ENCODE data around the gene G6PC3. TPM values are rescaled to one million over a fixed set of nuclear protein-coding genes. Genes with fewer than 3 reads are reported as not detected.

Gene G6PC3
- total and polyA plus RNA-seq, 12 donors, result 51.2 to 254 (median 86.4) TPM

DNA sequence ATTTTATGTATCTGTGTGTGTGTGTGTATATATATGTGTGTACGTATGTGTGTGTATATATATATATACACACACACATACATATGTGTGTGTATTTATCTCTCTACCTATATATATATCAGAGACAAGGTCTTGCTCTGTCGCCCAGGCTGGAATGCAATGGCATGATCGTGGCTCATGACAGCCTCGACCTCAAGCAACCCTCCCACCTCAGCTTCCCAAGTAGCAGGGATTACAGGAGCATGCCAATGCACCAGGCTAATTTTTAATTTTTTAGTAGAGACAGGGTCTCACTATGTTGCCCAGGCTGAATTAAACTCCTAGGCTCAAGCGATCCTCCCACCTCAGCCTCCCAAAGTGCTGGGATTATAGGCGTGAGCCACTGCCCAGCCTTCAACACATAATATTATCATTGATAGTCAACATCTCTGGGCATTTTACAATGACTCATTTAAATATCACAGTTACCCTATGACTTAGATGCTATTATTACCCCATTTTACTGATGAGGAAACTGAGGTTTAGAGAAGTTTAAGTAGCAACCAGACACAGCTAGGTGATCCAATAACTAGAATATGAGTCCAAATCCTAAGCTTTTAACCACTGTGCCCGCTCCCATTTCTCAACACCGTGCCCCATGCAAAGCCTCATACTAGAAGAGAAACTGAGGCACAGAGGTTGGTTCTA, 24.3 kb downstream of the G6PC3 start:
- no peak for DNase-seq
- H3K4me1 ChIP-seq (replicated peaks in 1 of 2), result peaks cover 29 to 35% of the 10 kb centered on the region in 2 donors
- TF ChIP-seq, protein P1, sequence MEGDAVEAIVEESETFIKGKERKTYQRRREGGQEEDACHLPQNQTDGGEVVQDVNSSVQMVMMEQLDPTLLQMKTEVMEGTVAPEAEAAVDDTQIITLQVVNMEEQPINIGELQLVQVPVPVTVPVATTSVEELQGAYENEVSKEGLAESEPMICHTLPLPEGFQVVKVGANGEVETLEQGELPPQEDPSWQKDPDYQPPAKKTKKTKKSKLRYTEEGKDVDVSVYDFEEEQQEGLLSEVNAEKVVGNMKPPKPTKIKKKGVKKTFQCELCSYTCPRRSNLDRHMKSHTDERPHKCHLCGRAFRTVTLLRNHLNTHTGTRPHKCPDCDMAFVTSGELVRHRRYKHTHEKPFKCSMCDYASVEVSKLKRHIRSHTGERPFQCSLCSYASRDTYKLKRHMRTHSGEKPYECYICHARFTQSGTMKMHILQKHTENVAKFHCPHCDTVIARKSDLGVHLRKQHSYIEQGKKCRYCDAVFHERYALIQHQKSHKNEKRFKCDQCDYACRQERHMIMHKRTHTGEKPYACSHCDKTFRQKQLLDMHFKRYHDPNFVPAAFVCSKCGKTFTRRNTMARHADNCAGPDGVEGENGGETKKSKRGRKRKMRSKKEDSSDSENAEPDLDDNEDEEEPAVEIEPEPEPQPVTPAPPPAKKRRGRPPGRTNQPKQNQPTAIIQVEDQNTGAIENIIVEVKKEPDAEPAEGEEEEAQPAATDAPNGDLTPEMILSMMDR (IDR thresholded peaks at IDR 0.05), result no peak
- TF ChIP-seq POLR2A (IDR thresholded peaks at IDR 0.05), result no peak
- H3K27ac ChIP-seq, result peak overlapping the region in 2 of 5 donors; percentile 25 to 89
- WGBS, 4 donors, result 82 to 93% (median 86%) methylated on average over 8 of the region's 8 CpGs
- H3K36me3 ChIP-seq (replicated peaks in 1 of 2), result peaks cover 0 to 38% of the 10 kb centered on the region in 2 donors
- intact Hi-C loops (cut with DNase I), result no loop called here
- no peaks in the 10 kb centered on the region for H3K27me3 ChIP-seq
- H3K9me3 ChIP-seq (replicated peaks in 1 of 3), result no peaks in the 10 kb centered on the region
- no peak overlapping the region for H3K4me3 ChIP-seq

DNA sequence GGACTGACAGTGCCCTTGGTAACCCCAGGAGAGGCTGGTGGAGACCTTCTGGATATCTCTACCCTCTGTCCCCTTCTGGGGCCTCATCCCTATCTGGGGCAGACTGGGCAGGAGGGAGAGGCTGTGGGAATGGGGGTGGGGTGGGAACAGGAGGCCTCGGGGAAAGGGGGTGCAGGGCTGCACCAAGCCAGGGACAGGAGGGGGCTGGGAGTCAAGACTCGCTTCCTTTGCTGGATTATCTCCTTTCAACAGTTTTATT, 24.8 kb downstream of the G6PC3 start:
- Histone ChIP-seq H3K4me1 (replicated peaks in 1 of 2) (peaks cover 29 to 35% of the 10 kb centered on the region in 2 donors), H3K4me3 (peak overlapping the region in 1 of 4 donors; percentile 13), H3K27me3 (no peaks in the 10 kb centered on the region), H3K27ac (peak overlapping the region in 2 of 5 donors; percentile 25 to 89), H3K36me3 (replicated peaks in 1 of 2) (peaks cover 0 to 34% of the 10 kb centered on the region in 2 donors), H3K9me3 (replicated peaks in 1 of 3) (no peaks in the 10 kb centered on the region)
- TF ChIP-seq, protein P1 (IDR thresholded peaks at IDR 0.05), result no peak
- no peak for TF ChIP-seq POLR2A (IDR thresholded peaks at IDR 0.05)
- WGBS, 4 donors, result 10 to 19% (median 16%) methylated on average over 2 of the region's 2 CpGs
- DNase-seq, result no peak
- intact Hi-C loops (cut with DNase I), result no loop called here

GRCh38 chr17:44095647-44096496, 25.3 kb downstream of the G6PC3 start:
- intact Hi-C loops (cut with DNase I), result no loop called here

More at GRCh38 chr17:44095647-44096496, 25.3 kb downstream of the G6PC3 start:
- no peaks in the 10 kb centered on the region for H3K9me3 ChIP-seq (replicated peaks in 1 of 3)
- peak in 6 of 7 donors; percentile 50 to 83 (median 62) for DNase-seq
- H3K36me3 ChIP-seq (replicated peaks in 1 of 2), result peaks cover 0 to 30% of the 10 kb centered on the region in 2 donors
- peak overlapping the region in 1 of 4 donors; percentile 13 for H3K4me3 ChIP-seq
- TF ChIP-seq, protein P1 (IDR thresholded peaks at IDR 0.05), result peak in 1 of 6 experiments; percentile 9
- no peak for TF ChIP-seq POLR2A (IDR thresholded peaks at IDR 0.05)
- H3K4me1 ChIP-seq (replicated peaks in 1 of 2), result peaks cover 29 to 35% of the 10 kb centered on the region in 2 donors
- peak overlapping the region in 4 of 5 donors; percentile 14 to 89 (median 76) for H3K27ac ChIP-seq
- H3K27me3 ChIP-seq, result no peaks in the 10 kb centered on the region
- WGBS, 4 donors, result 36 to 45% (median 40%) methylated on average over 12 of the region's 12 CpGs
